Activated CD8-positive, alpha-beta T cell treated with anti-CD3 and anti-CD28 coated beads for 36 hours (primary cell): ENCODE results near the gene CDH13. TPM values are rescaled to one million over a fixed set of nuclear protein-coding genes. Genes with fewer than 3 reads are reported as not detected.

Experiments used
- ATAC-seq: fragments of 200-7000 bp; cut with Tn5 transposase; one replicate; pipeline ENCODE4 v1.10.0; 2021; ENCODE audit warnings: mild to moderate bottlenecking, moderate library complexity
- CTCF ChIA-PET: fragments of 350-600 bp; sonication (Branson Sonifier 250); formaldehyde crosslinking; loops from one replicate; lab custom pipeline; 2021; ENCODE audit warnings: antibody characterized with exemption; lab: Charles Lee
- POLR2A ChIA-PET: fragments of 350-600 bp; sonication (Branson Sonifier 250); formaldehyde crosslinking; loops from one replicate; lab custom pipeline; 2021; ENCODE audit warnings: antibody characterized with exemption; lab: Charles Lee
- DNase-seq: peaks from one replicate; pipeline ENCODE4 v3.0.0-alpha.2; 2020
- H3K27ac Mint-ChIP-seq: one replicate; pipeline ENCODE4 v1.8.0; 2021; ENCODE audit warnings: mild to moderate bottlenecking, mixed read lengths
- H3K27me3 Mint-ChIP-seq: one replicate; pipeline ENCODE4 v1.8.0; 2021; ENCODE audit warnings: mixed read lengths
- H3K36me3 Mint-ChIP-seq: one replicate; pipeline ENCODE4 v1.8.0; 2021; ENCODE audit warnings: low read depth, mixed read lengths
- H3K4me1 Mint-ChIP-seq: one replicate; pipeline ENCODE4 v1.8.0; 2021; ENCODE audit warnings: low read depth, mixed read lengths
- H3K4me3 Mint-ChIP-seq: one replicate; pipeline ENCODE4 v1.8.0; 2021; ENCODE audit warnings: mild to moderate bottlenecking, moderate library complexity, mixed read lengths
- H3K9me3 Mint-ChIP-seq: one replicate; pipeline ENCODE4 v1.8.0; 2021; ENCODE audit warnings: mixed read lengths
- CTCF ChIP-seq: fragments of 200-600 bp; IDR thresholded peaks from one replicate; pipeline ENCODE4 v1.8.0; 2022; ENCODE audit warnings: antibody characterized with exemption, mild to moderate bottlenecking
- intact Hi-C: fragments of 100-400 bp; cut with micrococcal nuclease; formaldehyde crosslinking; loops from one replicate; pipeline ENCODE4 v1.10.0; 2022
- total RNA-seq, 2 experiments: library from RNA; stranded (reverse); gene quantifications; one replicate each; pipeline ENCODE4 v1.2.3, GENCODE V29; 2021

The CDH13 gene
- total RNA-seq, 2 experiments from 2014 or later: not detected

GRCh38 chr16:83438326-83438725 lies 811.6 kb downstream of the CDH13 start:
- H3K27ac Mint-ChIP-seq: no peak overlapping the region
- no peaks in the 10 kb centered on the region for H3K9me3 Mint-ChIP-seq
- ATAC-seq (no peak), DNase-seq (no peak)
- H3K36me3 Mint-ChIP-seq: no peaks in the 10 kb centered on the region
- TF ChIP-seq CTCF: no peak
- ChIA-PET POLR2A (no interaction called here), CTCF (interaction anchor here (1.1 kb wide), 1 partner anchor 82 kb away, joined by 3 read pairs; no protein-coding TSS in a partner anchor)
- intact Hi-C loops: no loop called here
- no peaks in the 10 kb centered on the region for H3K4me1 Mint-ChIP-seq
- H3K27me3 Mint-ChIP-seq: no peaks in the 10 kb centered on the region
- no peak overlapping the region for H3K4me3 Mint-ChIP-seq

- Mint-ChIP-seq H3K36me3 (no peaks in the 10 kb centered on the region), H3K27ac (no peak overlapping the region), H3K4me1 (no peaks in the 10 kb centered on the region), H3K9me3 (no peaks in the 10 kb centered on the region), H3K27me3 (no peaks in the 10 kb centered on the region), H3K4me3 (no peak overlapping the region)
- POLR2A ChIA-PET: interaction anchor here (0.8 kb wide), 1 partner anchor 95 kb away, joined by 3 read pairs; no protein-coding TSS in a partner anchor
- CTCF ChIA-PET: no interaction called here
- ATAC-seq (no peak), DNase-seq (no peak)
- intact Hi-C loops: no loop called here
- TF ChIP-seq CTCF: no peak
Measured at GRCh38 chr16:83439412-83439811, 812.6 kb downstream of the CDH13 start.

- DNase-seq (no peak), ATAC-seq (no peak)
- POLR2A ChIA-PET: no interaction called here
- Mint-ChIP-seq H3K27me3 (no peaks in the 10 kb centered on the region), H3K4me3 (no peak overlapping the region), H3K9me3 (no peaks in the 10 kb centered on the region), H3K4me1 (no peaks in the 10 kb centered on the region), H3K36me3 (no peaks in the 10 kb centered on the region), H3K27ac (no peak overlapping the region)
- CTCF ChIA-PET: no interaction called here
- no peak for TF ChIP-seq CTCF
- intact Hi-C loops: no loop called here
Measured at GRCh38 chr16:83441517-83441916, 814.7 kb downstream of the CDH13 start.

- intact Hi-C loops: no loop called here
- CTCF ChIA-PET: no interaction called here
Measured at GRCh38 chr16:83443972-83444371, 817.2 kb downstream of the CDH13 start.

GRCh38 chr16:83447560-83447959 lies 820.8 kb downstream of the CDH13 start:
- POLR2A ChIA-PET: interaction anchor here (0.5 kb wide), 1 partner anchor 410 kb away, joined by 3 read pairs; no protein-coding TSS in a partner anchor
- H3K27ac Mint-ChIP-seq: no peak overlapping the region
- ATAC-seq: no peak
- H3K4me3 Mint-ChIP-seq: no peak overlapping the region
- H3K4me1 Mint-ChIP-seq: no peaks in the 10 kb centered on the region
- intact Hi-C loops: loop anchor here (5.0 kb wide), 1 partner anchor 1185 kb away; no protein-coding TSS in a partner anchor
- CTCF ChIA-PET: interaction anchor here (3.8 kb wide), 1 partner anchor 1184 kb away, joined by 11 read pairs; no protein-coding TSS in a partner anchor
- no peak for DNase-seq
- H3K27me3 Mint-ChIP-seq: no peaks in the 10 kb centered on the region
- H3K36me3 Mint-ChIP-seq: no peaks in the 10 kb centered on the region
- no peaks in the 10 kb centered on the region for H3K9me3 Mint-ChIP-seq
- no peak for TF ChIP-seq CTCF

More at GRCh38 chr16:83443972-83444371, 817.2 kb downstream of the CDH13 start:
- Mint-ChIP-seq H3K27me3 (no peaks in the 10 kb centered on the region), H3K4me3 (no peak overlapping the region), H3K27ac (no peak overlapping the region), H3K36me3 (no peaks in the 10 kb centered on the region), H3K4me1 (no peaks in the 10 kb centered on the region), H3K9me3 (no peaks in the 10 kb centered on the region)
- POLR2A ChIA-PET: no interaction called here
- no peak for ATAC-seq
- DNase-seq: no peak
- no peak for TF ChIP-seq CTCF
